WTC11 (cell line): ENCODE results near the gene PPIP5K2. TPM values are rescaled to one million over a fixed set of nuclear protein-coding genes. Genes with fewer than 3 reads are reported as not detected.
"Not testable (repeated sequence)": the region's sequence is repeated elsewhere in the genome, so short reads cannot be mapped to it uniquely, and the experiment has no call there.

Experiments
- ATAC-seq: fragments of 200-7000 bp; cut with Tn5 transposase; 2 replicates; pipeline ENCODE4 v1.10.0; 2021; ENCODE audit warnings: mild to moderate bottlenecking, moderate library complexity
- CTCF ChIA-PET: fragments of 300-600 bp; sonication (Branson Sonifier 250); formaldehyde crosslinking; loops from one replicate; lab custom pipeline; 2021; ENCODE audit warnings: antibody characterized with exemption; lab: Charles Lee
- POLR2A ChIA-PET: fragments of 350-600 bp; sonication (Branson Sonifier 250); formaldehyde crosslinking; loops from one replicate; lab custom pipeline; 2021; ENCODE audit warnings: antibody characterized with exemption; lab: Charles Lee
- DNase-seq: peaks from one replicate; pipeline ENCODE4 v3.0.0; 2021; ENCODE audit warnings: low spot score
- H3K27ac Mint-ChIP-seq: 2 replicates; pipeline ENCODE4 v1.8.0; 2021; ENCODE audit warnings: mixed read lengths
- H3K27me3 Mint-ChIP-seq: 2 replicates; pipeline ENCODE4 v1.8.0; 2021; ENCODE audit warnings: low read depth, mild to moderate bottlenecking, moderate library complexity, mixed read lengths
- H3K36me3 Mint-ChIP-seq: 2 replicates; pipeline ENCODE4 v1.8.0; 2021; ENCODE audit warnings: mixed read lengths
- H3K4me1 Mint-ChIP-seq: 2 replicates; pipeline ENCODE4 v1.8.0; 2022; ENCODE audit warnings: mixed read lengths
- H3K4me3 Mint-ChIP-seq: 2 replicates; pipeline ENCODE4 v1.8.0; 2021; ENCODE audit warnings: mild to moderate bottlenecking, moderate library complexity, mixed read lengths
- H3K9me3 Mint-ChIP-seq: 2 replicates; pipeline ENCODE4 v1.8.0; 2021; ENCODE audit warnings: mixed read lengths
- CDX4 ChIP-seq: fragments of 250-450 bp; sonication (Bioruptor Pico); IDR thresholded peaks from 2 replicates; pipeline ENCODE4 v1.9.0; 2021; ENCODE audit warnings: moderate library complexity, mild to moderate bottlenecking, inconsistent platforms, borderline replicate concordance
- ERG ChIP-seq: fragments of 250-450 bp; sonication (Bioruptor Pico); IDR thresholded peaks from 2 replicates; pipeline ENCODE4 v1.8.0; 2021; ENCODE audit warnings: mild to moderate bottlenecking
- FOXJ3 ChIP-seq: sonication (generic); formaldehyde crosslinking; IDR thresholded peaks from 2 replicates; pipeline ENCODE4 v1.9.0; 2021; ENCODE audit warnings: missing genetic modification reagents, mild to moderate bottlenecking, borderline replicate concordance
- HMGXB4 ChIP-seq: sonication (generic); formaldehyde crosslinking; IDR thresholded peaks from 2 replicates; pipeline ENCODE4 v1.8.1; 2023; ENCODE audit warnings: mild to moderate bottlenecking, moderate library complexity, missing genetic modification reagents
- MLX ChIP-seq: sonication (generic); formaldehyde crosslinking; IDR thresholded peaks from 2 replicates; pipeline ENCODE4 v1.8.1; 2023; ENCODE audit warnings: mild to moderate bottlenecking, missing genetic modification reagents, moderate library complexity
- OVOL2 ChIP-seq: fragments of 250-450 bp; sonication (Bioruptor Pico); IDR thresholded peaks from 2 replicates; pipeline ENCODE4 v1.9.0; 2021; ENCODE audit warnings: mild to moderate bottlenecking, borderline replicate concordance
- RELA ChIP-seq: sonication (generic); formaldehyde crosslinking; IDR thresholded peaks from 2 replicates; pipeline ENCODE4 v1.8.1; 2022; ENCODE audit warnings: missing genetic modification reagents, mild to moderate bottlenecking, borderline replicate concordance
- SMAD3 ChIP-seq: sonication (generic); formaldehyde crosslinking; IDR thresholded peaks from 2 replicates; pipeline ENCODE4 v1.8.0; 2022; ENCODE audit warnings: missing genetic modification reagents, mild to moderate bottlenecking, borderline replicate concordance
- TCF7 ChIP-seq: sonication (generic); formaldehyde crosslinking; IDR thresholded peaks from 2 replicates; pipeline ENCODE4 v1.8.0; 2022; ENCODE audit warnings: mild to moderate bottlenecking, low read depth, missing genetic modification reagents, moderate library complexity
- USF1 ChIP-seq: sonication (generic); formaldehyde crosslinking; IDR thresholded peaks from 2 replicates; pipeline ENCODE4 v1.8.0; 2022; ENCODE audit warnings: mild to moderate bottlenecking, missing genetic modification reagents
- USF2 ChIP-seq: sonication (generic); formaldehyde crosslinking; IDR thresholded peaks from 2 replicates; pipeline ENCODE4 v1.8.1; 2023; ENCODE audit warnings: mild to moderate bottlenecking, missing genetic modification reagents, moderate library complexity
- ZNF263 ChIP-seq: sonication (generic); formaldehyde crosslinking; IDR thresholded peaks from 2 replicates; pipeline ENCODE4 v1.8.1; 2022; ENCODE audit warnings: low read depth, mild to moderate bottlenecking, moderate library complexity, missing genetic modification reagents
- ZNF512 ChIP-seq: sonication (generic); formaldehyde crosslinking; IDR thresholded peaks from 2 replicates; pipeline ENCODE4 v1.8.1; 2022; ENCODE audit warnings: missing genetic modification reagents, borderline replicate concordance
- total RNA-seq: library from RNA; stranded (reverse); gene quantifications from 3 replicates; pipeline ENCODE4 v1.2.3, GENCODE V29; 2021

Gene PPIP5K2
- total RNA-seq, 1 experiment from 2014 or later = 67.6 TPM

- no peak for TF ChIP-seq ZNF512 (CRISPR knock-in tag)
- TF ChIP-seq ERG (CRISPR knock-in tag) = no peak; the same call in 1 of the 2 replicates
- TF ChIP-seq USF1 = peak; percentile 13; the same call in 1 of the 2 replicates
- TF ChIP-seq TCF7 (CRISPR knock-in tag) = no peak
- TF ChIP-seq OVOL2 (CRISPR knock-in tag) = no peak
- TF ChIP-seq SMAD3 (CRISPR knock-in tag) = no peak
- peak; percentile 80 for TF ChIP-seq HMGXB4 (CRISPR knock-in tag)
- TF ChIP-seq ZNF263 (CRISPR knock-in tag) = no peak
- no peak for TF ChIP-seq CDX4
- TF ChIP-seq MLX (CRISPR knock-in tag) = no peak
- no peak; the same call in 1 of the 2 replicates for TF ChIP-seq USF2 (CRISPR knock-in tag)
These were observed at the start of gene PPIP5K2, which contains the start of gene GIN1 (continued) for GRCh38 chr5:103119765-103120606.

- ATAC-seq, H3K4me1 Mint-ChIP-seq, H3K27me3 Mint-ChIP-seq, DNase-seq, H3K4me3 Mint-ChIP-seq, H3K27ac Mint-ChIP-seq, POLR2A ChIA-PET, CTCF ChIA-PET: not testable (repeated sequence)
- H3K9me3 Mint-ChIP-seq = peaks cover 61% of the 10 kb centered on the region
- H3K36me3 Mint-ChIP-seq = peaks cover 56% of the 10 kb centered on the region
These were observed 46.6 kb upstream of the PPIP5K2 start for GRCh38 chr5:103073500-103073899.

- CTCF ChIA-PET = no interaction called here
- TF ChIP-seq RELA (CRISPR knock-in tag) (no peak), FOXJ3 (CRISPR knock-in tag) (no peak)
- Mint-ChIP-seq H3K27me3 (peaks cover 11% of the 10 kb centered on the region; the same call in 1 of the 2 replicates), H3K4me3 (no peak overlapping the region), H3K27ac (no peak overlapping the region), H3K4me1 (no peaks in the 10 kb centered on the region), H3K9me3 (peaks cover 73% of the 10 kb centered on the region), H3K36me3 (peaks cover 66% of the 10 kb centered on the region)
- POLR2A ChIA-PET = no interaction called here
- DNase-seq = no peak
- ATAC-seq = no peak
These were observed 44.7 kb upstream of the PPIP5K2 start for GRCh38 chr5:103075442-103075841.
